Activated CD4-positive, CD25-positive, alpha-beta regulatory T cell treated with anti-CD3 and anti-CD28 coated beads, Interleukin-2, amount 50 U/mL, for 24 hours (primary cell): ENCODE data around the gene VGLL3.
"Not testable (repeated sequence)": the region's sequence is repeated elsewhere in the genome, so short reads cannot be mapped to it uniquely, and the experiment has no call there.

Experiments
- ATAC-seq, 2 donors: fragments of 150-1000 bp; cut with Tn5 transposase; one replicate each; pipeline ENCODE4 v1.10.0; 2021; ENCODE audit warnings: mild to moderate bottlenecking in 1 of 2, moderate library complexity in 1 of 2

VGLL3 gene

GRCh38 chr3:86989006-86989405, 1.9 kb downstream of the VGLL3 start:
- no peak for ATAC-seq

- no peak for ATAC-seq
Measured at GRCh38 chr3:86988235-86988634, 2.7 kb downstream of the VGLL3 start.

- no peak for ATAC-seq
Measured at GRCh38 chr3:86987421-86987715, 3.6 kb downstream of the VGLL3 start.

GRCh38 chr3:86986671-86987420, 4.1 kb downstream of the VGLL3 start:
- no peak for ATAC-seq

GRCh38 chr3:86985181-86985826, 5.6 kb downstream of the VGLL3 start:
- ATAC-seq: no peak

- no peak for ATAC-seq
Measured at GRCh38 chr3:86984271-86984670, 6.7 kb downstream of the VGLL3 start.

GRCh38 chr3:86982883-86983282, 8.1 kb downstream of the VGLL3 start:
- no peak for ATAC-seq

- ATAC-seq: no peak
Measured at GRCh38 chr3:86978111-86978551, 12.8 kb downstream of the VGLL3 start.

- no peak for ATAC-seq
Measured at GRCh38 chr3:86976219-86976618, 14.7 kb downstream of the VGLL3 start.

GRCh38 chr3:86974177-86974576, 16.8 kb downstream of the VGLL3 start:
- ATAC-seq: not testable (repeated sequence)

GRCh38 chr3:86973440-86973839, 17.5 kb downstream of the VGLL3 start:
- no peak for ATAC-seq

- no peak for ATAC-seq
Measured at GRCh38 chr3:86969500-86970189, 21.3 kb downstream of the VGLL3 start.

- no peak for ATAC-seq
Measured at GRCh38 chr3:86968244-86968932, 22.6 kb downstream of the VGLL3 start.

GRCh38 chr3:86967062-86967461, 23.9 kb downstream of the VGLL3 start:
- no peak for ATAC-seq

- no peak for ATAC-seq
Measured at GRCh38 chr3:86965166-86965565, 25.8 kb downstream of the VGLL3 start.

GRCh38 chr3:86963611-86964010, 27.3 kb downstream of the VGLL3 start:
- no peak for ATAC-seq

GRCh38 chr3:86961297-86961696, 29.7 kb downstream of the VGLL3 start:
- no peak for ATAC-seq

GRCh38 chr3:86960550-86960949, 30.4 kb downstream of the VGLL3 start:
- no peak for ATAC-seq

- no peak for ATAC-seq
Measured at GRCh38 chr3:86958534-86958933, 32.4 kb downstream of the VGLL3 start.

GRCh38 chr3:86954747-86955146, 36.2 kb downstream of the VGLL3 start:
- no peak for ATAC-seq

GRCh38 chr3:86954226-86954625, 36.7 kb downstream of the VGLL3 start:
- no peak for ATAC-seq

- ATAC-seq: no peak
Measured at GRCh38 chr3:86951322-86951721, 39.6 kb downstream of the VGLL3 start.

GRCh38 chr3:86950717-86951116, 40.2 kb downstream of the VGLL3 start:
- no peak for ATAC-seq
